ENCODE results near the gene TTPAL.
A peak's percentile ranks its signal among the peaks of the same experiment; 100 is the strongest.
"Not testable (repeated sequence)": the region's sequence is repeated elsewhere in the genome, so short reads cannot be mapped to it uniquely, and the experiment has no call there.

Gene TTPAL

DNA sequence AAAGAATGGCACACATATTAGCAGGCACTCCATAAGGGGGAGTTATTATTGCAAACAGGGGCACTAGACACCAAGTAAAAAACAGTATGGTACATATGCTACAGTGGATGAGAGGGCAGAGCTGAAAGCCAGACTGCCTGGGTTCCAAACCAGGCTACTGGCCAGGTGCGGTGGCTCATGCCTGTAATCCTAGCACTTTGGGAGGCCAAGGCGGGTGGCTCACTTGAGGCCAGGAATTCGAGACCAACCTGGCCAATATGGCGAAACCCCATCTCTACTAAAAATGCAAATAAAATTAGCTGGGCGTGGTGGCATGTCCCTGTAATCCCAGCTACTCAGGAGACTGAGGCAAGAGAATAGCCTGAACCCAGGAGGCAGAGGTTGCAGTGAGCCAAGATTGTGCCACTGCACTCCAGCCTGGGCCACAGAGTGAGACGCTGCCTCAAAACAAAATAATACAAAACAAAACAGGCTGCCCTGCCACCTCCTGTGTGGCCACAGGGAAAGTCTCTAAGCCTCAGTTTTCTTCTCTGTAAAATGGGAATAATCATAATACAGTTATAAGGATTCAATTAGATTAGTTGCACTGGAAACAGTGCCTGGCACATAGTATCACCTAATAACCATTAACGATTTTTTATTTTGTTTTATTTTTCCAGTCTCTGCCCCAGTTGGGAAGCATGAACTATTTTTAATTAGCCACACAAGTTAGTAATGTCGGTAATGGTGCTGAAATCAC is 7.5 kb upstream of the TTPAL start:
- no peak for DNase-seq

DNA sequence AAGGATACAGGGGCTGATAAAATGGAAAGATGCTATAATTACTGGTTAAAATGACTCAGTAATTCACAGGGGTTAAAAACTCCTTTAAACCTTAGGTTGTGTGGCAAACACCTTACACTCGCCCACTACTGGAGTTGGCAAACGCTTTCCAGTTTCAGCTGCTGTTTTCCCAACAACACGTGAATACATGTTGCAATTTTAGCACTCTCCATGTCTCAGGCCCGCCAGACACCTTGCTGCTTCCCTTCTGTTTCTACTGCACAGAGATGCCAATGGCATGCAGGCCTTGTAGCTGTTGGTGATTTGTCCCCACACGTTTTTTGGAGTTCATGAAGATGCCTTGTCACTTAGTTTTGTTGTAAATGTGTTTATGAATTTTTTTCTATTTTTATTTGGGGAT is 5.3 kb upstream of the TTPAL start:
- no peak for DNase-seq

DNA sequence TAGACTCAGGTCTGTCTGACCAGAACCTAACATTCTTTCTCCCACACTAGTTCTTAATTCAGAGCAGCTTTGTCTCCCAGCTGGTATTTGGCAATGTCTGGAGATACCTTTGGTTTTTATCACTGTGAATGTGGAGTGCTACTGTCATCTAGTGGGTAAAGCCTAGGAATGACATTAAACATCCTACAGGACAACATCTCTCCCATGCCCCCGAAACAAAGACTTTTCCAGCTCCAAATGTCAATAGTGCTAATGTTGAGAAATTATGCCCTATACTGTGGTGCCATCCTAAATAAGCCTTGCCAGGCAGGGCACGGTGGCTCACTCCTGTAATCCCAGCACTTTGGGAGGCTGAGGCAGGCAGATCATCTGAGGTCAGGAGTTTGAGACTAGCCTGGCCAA is 4.2 kb upstream of the TTPAL start:
- no peak for DNase-seq

DNA sequence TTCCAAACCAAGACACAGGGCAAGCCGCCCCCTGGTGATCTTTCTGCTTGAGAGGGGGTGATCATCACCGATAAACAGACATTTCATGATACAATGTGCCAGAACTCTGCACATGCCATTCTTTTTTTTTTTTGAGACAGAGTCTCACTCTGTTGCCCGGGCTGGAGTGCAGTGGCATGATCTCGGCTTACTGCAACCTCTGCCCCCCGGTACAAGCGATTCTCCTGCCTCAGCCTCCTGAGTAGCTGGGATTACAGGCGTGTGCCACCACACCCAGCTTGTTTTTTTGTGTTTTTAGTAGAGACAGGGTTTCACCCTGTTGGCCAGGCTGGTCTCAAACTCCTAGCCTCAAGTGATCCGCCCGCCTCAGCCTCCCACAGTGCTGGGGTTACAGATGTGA is 3.4 kb upstream of the TTPAL start:
- not testable (repeated sequence) for DNase-seq

DNA sequence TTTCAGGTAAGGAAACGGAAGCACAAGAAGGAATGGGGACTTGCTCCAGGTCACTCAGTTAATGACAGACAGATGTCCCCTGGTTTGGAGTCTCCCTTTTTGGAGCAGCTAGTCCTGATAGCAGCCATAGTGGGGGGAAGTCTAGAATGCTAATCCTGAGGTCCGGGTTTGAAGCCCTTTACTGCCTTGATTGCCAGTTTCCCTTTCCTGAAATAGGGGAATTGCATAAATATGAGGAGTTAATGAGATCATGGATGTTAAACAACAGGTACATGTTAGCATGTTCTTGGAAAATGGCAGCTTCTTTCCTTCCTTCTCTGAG is 341 bp upstream of the TTPAL start:
- DNase-seq, result no peak

DNA sequence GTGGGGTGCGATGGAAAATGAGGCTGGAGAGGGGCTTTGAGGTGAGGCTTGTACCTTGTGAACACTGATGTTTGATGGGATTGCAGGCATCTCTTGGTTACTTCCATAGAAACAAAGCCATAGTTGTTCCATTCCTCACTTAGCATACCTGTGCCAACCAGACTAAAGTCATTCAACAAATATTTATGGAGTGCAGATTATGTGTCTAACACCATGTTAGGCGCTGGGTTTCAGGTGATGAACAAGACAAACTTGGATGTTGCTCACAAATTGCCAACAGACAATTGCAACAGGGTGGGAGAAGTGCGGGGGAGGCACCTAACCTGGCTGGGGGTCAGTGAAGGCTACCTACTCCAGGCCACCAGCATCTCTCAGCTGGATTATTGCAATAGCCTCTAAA is 1.5 kb downstream of the TTPAL start:
- no peak for DNase-seq

DNA sequence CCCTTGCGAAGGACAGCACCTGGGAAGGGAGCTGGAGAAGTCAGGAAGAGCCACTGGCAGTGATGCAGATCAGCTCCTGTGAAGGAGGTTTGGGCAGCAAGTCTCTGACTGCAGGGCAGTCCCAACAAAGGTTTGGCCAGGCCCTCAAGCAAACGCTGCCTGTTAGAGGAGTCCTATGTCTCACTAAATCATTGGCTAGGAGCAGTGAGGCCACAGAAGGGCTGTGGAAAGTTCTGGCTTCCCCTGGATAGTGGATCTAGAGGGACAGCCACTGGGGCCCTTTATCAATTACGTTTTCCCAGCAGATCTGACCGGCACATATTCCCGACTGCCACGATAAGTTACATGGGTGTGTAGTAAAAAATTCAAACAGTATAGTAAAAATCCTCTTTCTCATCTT is 2.5 kb downstream of the TTPAL start:
- DNase-seq, result no peak

DNA sequence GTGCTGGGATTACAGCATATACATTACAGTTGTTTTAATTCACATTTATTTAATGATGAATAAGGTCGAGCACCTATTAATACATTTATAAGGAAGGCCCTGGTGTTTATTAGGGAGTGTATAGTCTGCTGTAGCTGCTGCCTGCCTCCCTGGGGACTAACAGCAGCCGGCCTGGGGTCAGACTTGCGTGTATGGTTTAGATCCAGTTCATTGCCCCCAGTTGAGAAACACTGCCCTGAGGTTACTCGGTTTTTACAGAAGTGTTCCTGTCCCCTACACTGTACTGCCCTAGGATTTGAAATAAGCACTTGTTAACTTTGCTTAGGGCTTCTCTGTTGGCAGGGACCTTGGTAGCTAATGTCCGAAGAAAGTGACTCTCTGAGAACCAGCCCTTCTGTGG is 4.0 kb downstream of the TTPAL start:
- no peak for DNase-seq

DNA sequence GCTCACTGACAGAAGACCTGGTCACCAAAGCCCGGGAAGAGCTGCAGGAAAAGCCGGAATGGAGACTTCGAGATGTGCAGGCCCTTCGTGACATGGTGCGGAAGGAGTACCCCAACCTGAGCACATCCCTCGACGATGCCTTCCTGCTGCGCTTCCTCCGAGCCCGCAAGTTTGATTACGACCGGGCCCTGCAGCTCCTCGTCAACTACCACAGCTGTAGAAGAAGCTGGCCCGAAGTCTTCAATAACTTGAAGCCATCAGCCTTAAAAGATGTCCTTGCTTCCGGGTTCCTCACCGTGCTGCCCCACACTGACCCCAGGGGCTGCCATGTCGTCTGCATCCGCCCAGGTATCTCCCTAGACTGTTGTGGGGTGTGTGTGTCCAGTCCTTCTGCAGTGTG is 4.4 kb downstream of the TTPAL start:
- no peak for DNase-seq

DNA sequence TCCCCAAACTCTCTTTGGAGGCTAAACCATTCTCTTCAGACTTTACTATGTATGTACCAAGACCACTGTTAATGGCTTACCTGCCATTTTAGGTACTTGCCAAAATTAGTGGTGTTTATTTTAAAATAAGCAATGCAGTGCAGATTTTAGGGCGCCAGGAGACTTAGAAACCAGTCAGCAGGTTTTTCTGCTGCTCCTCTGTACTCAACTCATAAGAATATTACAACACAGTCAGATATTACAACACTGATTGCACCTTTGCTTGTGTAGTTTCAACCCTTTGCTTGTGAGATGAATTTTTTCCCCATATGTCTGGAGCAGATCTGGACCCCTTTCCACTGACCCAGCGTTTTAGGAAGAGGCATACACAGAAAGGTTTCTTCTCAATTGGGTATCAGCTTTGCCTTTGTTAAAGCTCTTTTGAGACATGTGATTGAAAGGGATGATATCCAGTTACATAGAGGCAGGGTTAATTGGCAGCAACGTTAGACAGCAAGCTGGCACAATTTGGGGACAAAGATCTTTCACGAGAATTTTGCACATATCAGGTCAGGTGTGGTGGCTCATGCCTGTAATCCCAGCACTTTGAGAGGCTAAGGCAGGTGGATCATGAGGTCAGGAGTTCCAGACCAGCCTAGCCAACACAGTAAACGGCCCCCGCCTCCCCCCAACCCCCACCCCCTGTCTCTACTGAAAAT is 6.2 kb downstream of the TTPAL start:
- DNase-seq, result no peak

DNA sequence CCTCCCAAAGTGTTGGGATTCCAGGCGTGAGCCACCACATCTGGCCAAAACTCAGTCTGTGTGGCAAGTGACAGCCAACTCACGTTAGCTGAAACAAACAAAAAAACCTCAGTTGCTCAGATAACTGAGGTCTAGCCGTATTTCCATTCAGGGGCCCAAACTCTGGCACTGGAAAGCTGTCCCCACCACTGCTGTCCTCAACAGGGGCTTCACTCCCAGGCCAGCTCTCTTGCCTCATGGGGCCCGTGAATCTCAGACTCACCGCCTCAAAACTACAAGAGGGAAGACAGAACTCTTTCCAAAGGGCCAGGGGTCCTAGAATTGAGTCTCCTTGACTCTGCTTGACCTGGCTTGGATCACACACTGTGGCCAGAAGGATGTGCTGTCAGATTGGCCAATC is 7.4 kb downstream of the TTPAL start:
- no peak for DNase-seq

DNA sequence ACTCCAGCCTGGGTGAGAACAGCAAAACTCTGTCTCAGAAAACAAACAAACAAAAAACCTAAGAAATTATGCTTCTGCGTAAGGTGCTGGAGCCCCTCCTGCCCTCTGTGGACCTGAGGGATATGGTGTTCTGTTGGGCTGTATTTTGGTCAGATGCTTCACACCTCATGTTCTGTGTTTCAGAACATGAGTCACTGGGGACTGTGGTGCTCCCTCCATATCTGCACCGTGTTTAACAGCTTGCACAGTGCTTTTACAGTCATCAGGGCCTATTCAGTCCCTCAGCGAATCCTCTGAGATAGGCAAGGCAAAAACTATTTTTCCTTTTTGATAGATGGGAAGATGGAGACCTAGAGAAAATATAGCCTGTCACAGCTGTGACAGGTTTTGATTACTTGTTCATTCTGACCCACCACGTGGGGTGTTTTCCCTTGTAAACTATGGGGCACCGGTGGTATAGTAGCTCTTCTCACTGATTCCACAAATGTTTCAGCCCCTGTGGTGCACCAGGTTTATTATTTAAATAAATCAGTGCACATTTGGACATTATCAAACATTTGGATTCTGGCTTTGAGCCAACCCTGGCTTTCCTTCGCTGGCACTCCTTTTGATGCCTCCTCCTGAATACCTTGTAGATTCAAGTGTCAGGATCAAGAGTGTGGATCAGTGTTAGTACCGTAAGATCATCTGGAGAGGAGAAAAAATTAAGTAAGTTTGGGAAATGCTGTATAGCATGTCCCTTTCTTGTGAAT is 9.6 kb downstream of the TTPAL start:
- DNase-seq, result no peak

DNA sequence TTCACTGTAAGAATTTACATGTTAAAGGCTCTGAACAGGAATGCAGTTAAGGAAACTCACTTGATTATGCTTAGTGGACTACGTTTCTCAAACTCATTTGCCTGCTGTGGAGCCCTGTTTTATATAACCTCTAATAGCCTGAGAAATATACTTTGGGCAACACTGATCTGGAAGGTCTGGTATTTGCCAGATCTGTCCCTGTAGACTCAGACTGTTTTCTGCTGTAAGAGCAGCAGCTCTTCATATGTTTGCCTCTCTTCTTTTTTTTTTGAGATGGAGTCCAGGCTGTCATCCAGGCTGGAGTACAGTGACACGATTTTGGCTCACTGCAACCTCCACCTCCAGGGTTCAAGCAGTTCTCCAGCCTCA is 10.1 kb downstream of the TTPAL start:
- DNase-seq, result no peak

DNA sequence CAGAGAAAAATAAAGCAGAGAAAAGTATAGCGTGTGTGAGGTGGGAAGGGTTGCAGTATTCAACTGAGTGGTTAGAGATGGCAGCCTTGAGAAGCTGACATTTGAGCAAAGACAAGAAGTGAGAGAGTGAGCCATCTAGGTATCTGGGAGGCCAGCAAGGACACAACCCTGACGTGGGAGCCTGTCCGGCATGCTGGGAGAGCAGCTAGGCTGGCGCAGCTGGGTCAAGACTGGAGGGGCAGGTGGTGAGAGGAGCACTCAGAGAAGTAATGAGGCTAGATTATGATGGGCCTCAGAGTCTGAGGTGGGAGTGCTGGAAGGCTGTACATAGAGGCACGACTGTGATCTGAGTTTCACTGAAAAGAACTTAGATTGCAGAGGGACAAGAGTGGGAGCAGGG is 12.9 kb downstream of the TTPAL start:
- no peak for DNase-seq

DNA sequence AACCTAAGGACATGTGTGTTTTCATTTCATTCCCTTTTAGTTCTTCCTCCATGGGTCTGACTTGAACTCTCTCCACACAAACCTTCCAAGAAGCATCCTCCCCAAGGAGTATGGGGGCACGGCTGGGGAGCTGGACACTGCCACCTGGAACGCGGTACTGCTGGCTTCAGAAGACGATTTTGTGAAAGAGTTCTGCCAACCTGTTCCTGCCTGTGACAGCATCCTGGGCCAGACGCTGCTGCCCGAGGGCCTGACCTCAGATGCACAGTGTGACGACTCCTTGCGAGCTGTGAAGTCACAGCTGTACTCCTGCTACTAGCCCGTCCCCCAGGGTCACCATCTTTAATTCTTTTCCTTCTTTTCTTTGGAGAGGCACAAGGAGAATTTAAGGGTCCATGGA is 13.5 kb downstream of the TTPAL start:
- no peak for DNase-seq

DNA sequence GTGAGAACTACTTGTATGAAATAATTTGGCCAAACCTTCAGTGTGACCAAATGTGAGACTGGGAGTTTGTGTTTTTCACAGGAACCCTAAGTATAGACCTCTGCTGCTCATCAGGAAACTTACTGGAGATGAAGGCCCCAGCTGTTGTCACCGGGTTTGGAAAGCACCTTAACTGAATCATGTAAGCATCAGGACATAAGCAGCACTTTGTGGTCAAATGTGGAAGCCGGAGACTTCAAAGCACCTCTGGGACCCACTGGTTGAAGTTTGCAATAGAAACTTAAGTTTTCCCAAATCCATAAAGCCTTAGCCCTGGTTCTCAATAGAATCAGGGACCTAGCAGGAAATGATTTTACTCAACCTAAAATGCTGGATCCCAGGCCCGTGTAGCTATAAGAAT is 14.3 kb downstream of the TTPAL start:
- no peak for DNase-seq

DNA sequence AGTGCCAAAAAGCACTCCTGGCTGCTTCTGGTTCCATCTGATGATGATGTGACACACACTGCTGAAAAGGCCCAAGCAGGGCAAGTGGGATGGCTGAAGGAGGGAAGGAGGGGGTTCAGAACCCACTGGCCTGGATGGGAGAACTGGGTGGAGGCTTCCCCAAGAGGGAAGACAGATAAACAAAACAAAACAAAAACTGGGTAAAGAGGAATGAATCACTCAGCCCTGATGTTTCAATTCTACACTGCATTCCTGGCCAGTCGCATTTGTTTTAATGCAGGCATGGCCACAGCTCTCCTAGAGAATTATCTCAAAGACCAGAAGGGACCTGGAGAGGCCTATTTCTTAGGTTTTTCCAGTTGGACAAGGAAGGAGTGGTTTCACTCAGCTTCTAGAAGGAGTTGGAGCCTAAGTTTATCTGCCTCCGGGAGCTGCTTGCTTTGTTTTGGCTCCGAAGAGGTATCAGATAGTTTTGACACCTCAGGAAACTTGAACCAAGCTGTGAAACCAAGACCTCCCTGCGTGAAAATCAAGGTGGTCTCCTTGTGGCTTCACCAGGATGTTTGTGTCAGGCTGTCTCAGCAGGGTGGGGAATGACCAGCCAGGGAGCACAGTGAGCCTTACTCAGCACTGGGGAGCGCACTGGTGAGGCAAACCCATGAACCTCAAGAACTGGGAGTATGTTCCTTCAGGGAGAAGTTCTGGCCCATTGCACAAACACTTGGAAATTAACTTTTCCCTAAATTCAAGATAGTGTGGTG is 16.1 kb downstream of the TTPAL start:
- no peak for DNase-seq

DNA sequence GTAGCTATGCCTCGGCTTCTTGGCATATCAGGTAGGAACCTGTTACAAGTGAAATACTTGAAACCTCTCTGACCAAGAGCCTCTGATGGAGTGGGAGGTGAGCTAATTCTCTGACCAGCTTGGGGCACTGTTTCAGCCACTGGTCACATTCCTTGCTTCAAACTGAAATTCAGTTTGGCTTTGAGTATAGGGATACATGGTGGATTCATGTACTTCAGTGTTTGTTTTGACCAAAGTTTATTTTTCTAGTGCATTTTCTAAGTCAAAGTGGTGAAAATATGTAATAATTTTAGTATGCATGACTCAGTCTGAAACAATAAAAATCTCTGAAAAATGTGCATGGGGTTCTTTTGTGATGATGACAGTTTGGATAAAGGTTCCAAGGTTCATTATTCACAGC is 18.6 kb downstream of the TTPAL start:
- no peak for DNase-seq

DNA sequence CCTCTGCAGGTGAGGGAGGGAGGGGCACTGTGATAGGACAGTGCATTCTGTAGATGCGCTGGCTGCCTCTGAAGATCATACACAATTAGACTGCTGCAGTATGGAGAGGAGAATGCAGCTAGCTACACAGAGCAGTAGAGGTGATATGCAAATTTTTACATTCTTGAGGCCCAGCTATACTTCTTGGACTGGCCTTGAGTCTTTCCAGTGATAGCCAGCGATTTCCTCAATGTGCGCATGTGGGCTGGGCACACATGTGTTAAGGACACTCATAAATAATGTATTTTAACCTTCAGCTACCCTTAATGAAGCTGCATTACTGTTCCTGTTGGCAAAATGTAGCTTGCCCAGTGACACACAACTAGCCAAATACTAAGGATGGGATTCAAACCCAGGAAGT is 19.0 kb downstream of the TTPAL start:
- no peak for DNase-seq

DNA sequence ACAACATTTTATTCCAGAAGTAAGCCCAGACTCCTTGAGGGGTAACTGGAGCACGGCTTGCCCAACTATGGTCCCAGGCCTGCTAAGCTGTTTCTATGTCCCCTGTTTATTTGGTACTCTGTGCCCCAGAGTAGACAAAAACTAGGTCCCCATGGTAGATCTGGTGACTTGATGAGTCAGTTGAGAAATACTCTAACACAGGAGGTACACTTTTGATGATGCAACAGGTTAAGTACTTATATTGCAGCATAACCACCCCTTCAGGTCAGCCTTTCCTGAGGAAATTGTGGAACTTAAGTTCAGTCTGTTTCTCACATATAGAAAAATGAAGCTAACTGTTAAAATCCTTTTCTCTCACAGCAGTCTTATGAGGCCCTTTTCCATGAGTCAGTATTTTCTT is 19.6 kb downstream of the TTPAL start:
- no peak for DNase-seq

DNA sequence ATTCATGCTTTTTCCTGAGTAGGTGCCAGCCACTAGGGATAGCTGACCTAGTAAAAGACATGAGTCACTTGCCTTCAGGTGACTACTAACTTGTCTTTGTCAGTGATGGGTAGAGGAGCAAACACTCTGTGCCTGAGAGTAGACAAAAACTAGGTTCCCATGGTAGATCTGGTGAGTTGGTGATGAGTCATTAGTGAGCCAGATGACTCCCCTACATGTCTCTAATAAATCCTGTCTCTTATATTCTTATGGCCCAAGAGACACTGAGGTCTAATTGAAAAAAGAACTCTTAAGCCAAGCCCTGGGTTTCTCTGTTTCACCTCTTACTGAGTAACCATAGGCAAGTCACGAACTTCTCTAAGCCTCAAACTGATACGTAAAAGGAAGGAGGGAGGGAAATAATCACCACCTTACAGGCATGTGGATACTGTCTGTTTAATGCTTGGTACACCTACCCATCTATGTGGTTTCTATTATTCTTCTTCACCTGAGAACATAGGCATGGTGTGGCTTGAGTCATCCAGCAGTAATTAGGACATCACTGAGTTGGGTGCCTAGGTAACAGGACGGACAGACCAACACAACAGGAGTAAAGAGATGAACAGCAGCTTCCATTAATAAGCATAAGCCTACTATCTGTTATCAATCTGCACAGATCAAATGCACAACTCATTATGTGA is 20.3 kb downstream of the TTPAL start:
- DNase-seq, result peak; percentile 22

DNA sequence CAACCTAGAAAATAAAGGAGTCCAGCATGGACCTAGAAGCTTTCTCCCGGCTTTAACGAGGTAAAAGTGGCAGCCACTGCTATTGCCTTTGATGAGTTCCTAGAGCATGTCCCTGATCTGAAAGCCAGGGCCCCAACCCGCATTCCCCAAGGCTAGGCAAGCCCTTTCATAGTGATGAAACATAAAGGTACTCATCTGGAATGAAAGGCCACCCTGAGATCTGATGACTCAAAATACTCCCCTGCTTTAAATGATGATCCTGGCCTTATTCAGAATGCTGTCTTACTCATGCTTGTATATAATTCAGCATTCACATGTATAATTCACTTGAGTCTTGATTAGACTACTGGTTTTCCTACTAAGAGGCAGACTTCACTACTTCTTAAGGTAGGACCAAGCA is 21.3 kb downstream of the TTPAL start:
- DNase-seq, result peak; percentile 65

DNA sequence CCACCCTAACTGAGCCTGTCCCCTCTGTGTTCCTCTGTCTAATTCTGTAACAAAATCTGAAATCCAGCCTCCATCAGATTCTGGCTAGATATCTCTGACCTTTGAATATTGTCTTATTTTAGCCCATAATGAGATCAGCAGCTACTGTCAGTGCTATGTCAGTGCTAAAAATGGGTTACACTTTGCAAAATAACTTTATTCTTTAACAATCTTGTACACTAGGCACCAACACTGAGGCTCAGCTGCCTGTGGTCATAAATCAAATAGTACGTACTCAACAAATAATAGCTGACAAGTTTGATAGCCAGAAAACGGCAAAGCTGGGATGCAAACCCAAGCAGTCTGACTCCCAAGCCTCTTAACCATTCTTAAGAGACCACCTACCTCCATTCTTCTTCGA is 22.1 kb downstream of the TTPAL start:
- no peak for DNase-seq

Data from stimulated activated CD4-positive, alpha-beta T cell treated with anti-CD3 and anti-CD28 coated beads, Interleukin-15, amount 100 ng/mL, for 24 hours (primary cell).